ENCODE data around the gene MC2R. TPM values are rescaled to one million over a fixed set of nuclear protein-coding genes. Genes with fewer than 3 reads are reported as not detected.

MC2R gene
- total RNA-seq, result not detected in 2 replicates

DNA sequence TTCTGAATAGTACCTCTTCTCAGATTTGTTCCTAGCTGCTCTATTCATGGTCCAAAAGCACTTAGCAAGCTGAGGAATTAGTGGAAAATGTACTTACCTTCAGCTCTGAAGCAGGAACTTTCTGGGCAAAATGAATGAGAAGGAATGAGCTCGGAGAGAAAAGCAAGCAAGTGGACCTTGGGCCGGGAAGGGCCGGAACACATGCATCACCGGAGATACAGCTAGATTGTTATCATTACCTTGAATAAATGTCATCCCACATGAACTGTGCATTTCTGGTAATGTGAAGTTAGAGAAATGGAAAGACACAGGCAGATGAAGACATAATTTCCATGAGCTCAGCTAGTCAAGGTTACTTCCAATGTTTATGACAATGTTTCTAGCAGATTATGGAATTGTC, at the start of gene MC2R:
MC2R (minus strand) TSS at position 146 of the 400 bp plus-strand sequence. CDS start 30,018 bp downstream, outside the sequence.

Other genes starting within 250 kb of the MC2R start
- gene FAM210A, start 189.0 kb downstream of the MC2R start, total RNA-seq, result 30.9 and 40.6 TPM in 2 replicates
- 20.3 and 36.9 TPM in 2 replicates for gene RNMT, start 188.9 kb downstream of the MC2R start, total RNA-seq
- under 0.01 TPM in 1 of 2 replicates, not detected in the other for gene MC5R, start 91.4 kb downstream of the MC2R start, total RNA-seq
- 2.9 and 3.9 TPM in 2 replicates for gene ZNF519, start 216.9 kb upstream of the MC2R start, total RNA-seq

Data from regular cardiac myocyte (primary cell).